Panc1 (cell line): ENCODE measurements around the gene EXOC6B. TPM values are rescaled to one million over a fixed set of nuclear protein-coding genes. Genes with fewer than 3 reads are reported as not detected.

Experiments
- ATAC-seq: fragments of 200-7000 bp; cut with Tn5 transposase; 2 replicates; pipeline ENCODE4 v1.9.1; 2020; ENCODE audit warnings: mild to moderate bottlenecking, moderate library complexity
- BruUV-seq: library from RNA; stranded (reverse); fragments of 400-500 nt; replicated peaks from 2 replicates; lab custom pipeline; 2021; lab: Mats Ljungman, UMichigan
- CTCF ChIA-PET: fragments of 300-600 bp; sonication (Branson Sonifier 250); formaldehyde crosslinking; loops from one replicate; lab custom pipeline; 2022; ENCODE audit warnings: antibody characterized with exemption; lab: Charles Lee
- POLR2A ChIA-PET: fragments of 300-600 bp; sonication (Branson Sonifier 250); formaldehyde crosslinking; loops from one replicate; lab custom pipeline; 2022; ENCODE audit warnings: antibody characterized with exemption; lab: Charles Lee
- DNase-seq: peaks from one replicate; pipeline ENCODE4 v3.0.0-alpha.2; 2010; ENCODE audit warnings: low read depth, low spot score
- H3K27ac ChIP-seq: 2 replicates; pipeline ENCODE4 v1.5.1; 2011; ENCODE audit warnings: mild to moderate bottlenecking, low read length, inconsistent platforms
- H3K27me3 ChIP-seq: fragments of 200-500 bp; sonication (Bioruptor generic); 2 replicates; pipeline ENCODE4 v1.6.0; 2014; ENCODE audit warnings: low read length, inconsistent platforms; ENCODE audit not compliant: control insufficient read depth, insufficient read depth
- H3K36me3 ChIP-seq: fragments of 200-500 bp; sonication (Bioruptor generic); 2 replicates; pipeline ENCODE4 v1.5.1; 2014; ENCODE audit warnings: inconsistent platforms, mild to moderate bottlenecking, low read length, moderate library complexity; ENCODE audit not compliant: control insufficient read depth, insufficient read depth
- H3K4me1 ChIP-seq: 2 replicates; pipeline ENCODE4 v1.5.1; 2011; ENCODE audit warnings: inconsistent platforms, mild to moderate bottlenecking, low read length, moderate library complexity; ENCODE audit not compliant: control insufficient read depth, insufficient read depth
- H3K4me3 ChIP-seq, 2 experiments: 2 replicates each; pipeline ENCODE4 v1.5.1; 2011 to 2012; ENCODE audit warnings: low read depth in 2 of 2, low read length in 2 of 2, mild to moderate bottlenecking in 2 of 2, inconsistent platforms in 1 of 2, moderate library complexity in 1 of 2
- H3K9me3 ChIP-seq: fragments of 200-500 bp; sonication (Bioruptor generic); 2 replicates; pipeline ENCODE4 v1.5.1; 2014; ENCODE audit warnings: low read depth, mild to moderate bottlenecking, inconsistent platforms, low read length, moderate library complexity; ENCODE audit not compliant: control insufficient read depth, insufficient read depth
- POLR2AphosphoS5 ChIP-seq: IDR thresholded peaks from 2 replicates; pipeline ENCODE4 v1.6.1; 2012; ENCODE audit warnings: mild to moderate bottlenecking, low read depth, low read length, moderate library complexity
- SIN3A ChIP-seq: IDR thresholded peaks from 2 replicates; pipeline ENCODE4 v1.6.1; 2012; ENCODE audit warnings: low read depth, mild to moderate bottlenecking, low read length, moderate library complexity, borderline replicate concordance; ENCODE audit not compliant: insufficient read depth
- TCF7L2 ChIP-seq: IDR thresholded peaks from 2 replicates; pipeline ENCODE4 v1.6.1; 2011; ENCODE audit warnings: mild to moderate bottlenecking, low read depth, low read length, inconsistent platforms
- in situ Hi-C: cut with HindIII; loops from 2 replicates; pipeline ENCODE4 v1.10.0; 2016; ENCODE audit warnings: low sequenced_read_pairs, low pct_unique_long_range_greater_than_20kb
- intact Hi-C: fragments of 100-400 bp; cut with micrococcal nuclease; formaldehyde crosslinking; loops from one replicate; pipeline ENCODE4 v1.10.0; 2022; ENCODE audit not compliant: unreplicated experiment
- total RNA-seq: library from RNA; stranded (reverse); gene quantifications from one replicate; pipeline ENCODE4 v1.2.1, GENCODE V29; 2021; ENCODE audit not compliant: unreplicated experiment
- TF ChIP-seq, protein P1 (sequence below), 2 experiments: IDR thresholded peaks; 2 replicates each; pipeline ENCODE4 v1.6.1; 2011 to 2012; ENCODE audit warnings: low read depth in 2 of 2, control low read depth in 1 of 2, low read length in 1 of 2, mild to moderate bottlenecking in 1 of 2, moderate library complexity in 1 of 2; ENCODE audit not compliant: insufficient read depth in 1 of 2
- TF ChIP-seq, protein P2 (sequence below): fragments of 450-650 bp; IDR thresholded peaks from 2 replicates; pipeline ENCODE4 v1.5.1; 2017; ENCODE audit warnings: mild to moderate bottlenecking

The EXOC6B gene
- total RNA-seq, 1 experiment from 2014 or later, result 23.2 TPM

DNA sequence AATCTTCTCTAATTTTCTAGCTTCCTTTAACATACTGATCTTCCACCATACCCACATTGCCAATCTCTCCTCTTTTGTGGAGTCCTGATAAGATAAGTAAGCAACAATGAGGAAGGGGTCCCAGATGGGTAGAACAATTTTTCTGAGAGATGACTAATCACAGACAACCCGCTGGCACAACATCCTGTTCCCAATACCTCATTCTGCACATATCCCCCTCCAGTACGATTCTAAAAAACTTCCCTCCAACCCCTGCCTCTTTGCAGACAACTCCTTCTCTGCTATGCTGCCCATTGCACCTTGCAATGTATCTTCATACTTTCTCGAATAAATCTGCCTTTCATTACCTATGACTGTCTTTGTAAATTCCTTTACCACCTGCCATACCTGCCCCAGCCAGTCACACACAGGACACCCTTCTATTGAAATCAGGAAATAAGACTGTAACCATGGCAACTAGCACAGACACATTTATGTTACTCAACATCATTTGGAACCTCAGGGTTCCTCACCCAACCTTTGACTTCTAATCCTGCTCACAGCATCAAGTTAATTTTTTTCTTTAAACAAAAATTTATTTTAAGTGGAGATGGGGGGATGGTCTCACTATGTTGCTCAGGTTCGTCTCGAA, 7.4 kb upstream of the EXOC6B start:
- Histone ChIP-seq H3K27ac (no peak overlapping the region), H3K4me1 (no peaks in the 10 kb centered on the region), H3K4me3 (no peak overlapping the region), H3K36me3 (no peaks in the 10 kb centered on the region), H3K9me3 (no peaks in the 10 kb centered on the region; the same call in 1 of the 2 replicates), H3K27me3 (peaks cover 4% of the 10 kb centered on the region; the same call in 1 of the 2 replicates)
- DNase-seq, result no peak
- CTCF ChIA-PET, result no interaction called here
- in situ Hi-C loops, result no loop called here
- no peak for ATAC-seq
- POLR2A ChIA-PET, result no interaction called here
- TF ChIP-seq TCF7L2, result no peak
- intact Hi-C loops, result no loop called here
- BruUV-seq, result no TSS peak

DNA sequence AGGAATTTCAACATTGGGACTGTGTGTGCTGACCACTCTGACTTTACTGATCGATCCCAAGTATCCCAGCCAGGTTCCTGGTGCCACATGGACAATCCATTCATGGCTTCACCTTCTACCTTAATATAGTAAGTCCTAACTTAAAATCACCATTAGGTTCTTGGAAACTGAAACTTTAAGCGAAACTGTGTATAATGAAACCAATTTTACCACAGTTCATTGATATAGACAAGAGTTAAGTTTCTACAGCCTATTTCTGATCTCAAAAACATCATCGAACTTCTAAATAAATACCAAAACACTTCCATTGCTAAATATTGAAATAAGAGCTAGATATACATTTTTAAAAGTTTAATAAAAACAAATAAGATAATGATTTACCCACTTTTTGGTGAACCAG, 4.4 kb upstream of the EXOC6B start:
- Histone ChIP-seq H3K36me3 (no peaks in the 10 kb centered on the region; the same call in 1 of the 2 replicates), H3K27ac (no peak overlapping the region), H3K4me1 (0 out of 2 replicates have a peak, but pooled peaks cover 3% of the 10 kb centered on the region), H3K9me3 (no peaks in the 10 kb centered on the region), H3K27me3 (no peaks in the 10 kb centered on the region), H3K4me3 (no peak overlapping the region)
- ChIA-PET POLR2A (no interaction called here), CTCF (no interaction called here)
- no TSS peak for BruUV-seq
- intact Hi-C loops, result no loop called here
- ATAC-seq, result no peak
- in situ Hi-C loops, result no loop called here
- TF ChIP-seq, protein P1, sequence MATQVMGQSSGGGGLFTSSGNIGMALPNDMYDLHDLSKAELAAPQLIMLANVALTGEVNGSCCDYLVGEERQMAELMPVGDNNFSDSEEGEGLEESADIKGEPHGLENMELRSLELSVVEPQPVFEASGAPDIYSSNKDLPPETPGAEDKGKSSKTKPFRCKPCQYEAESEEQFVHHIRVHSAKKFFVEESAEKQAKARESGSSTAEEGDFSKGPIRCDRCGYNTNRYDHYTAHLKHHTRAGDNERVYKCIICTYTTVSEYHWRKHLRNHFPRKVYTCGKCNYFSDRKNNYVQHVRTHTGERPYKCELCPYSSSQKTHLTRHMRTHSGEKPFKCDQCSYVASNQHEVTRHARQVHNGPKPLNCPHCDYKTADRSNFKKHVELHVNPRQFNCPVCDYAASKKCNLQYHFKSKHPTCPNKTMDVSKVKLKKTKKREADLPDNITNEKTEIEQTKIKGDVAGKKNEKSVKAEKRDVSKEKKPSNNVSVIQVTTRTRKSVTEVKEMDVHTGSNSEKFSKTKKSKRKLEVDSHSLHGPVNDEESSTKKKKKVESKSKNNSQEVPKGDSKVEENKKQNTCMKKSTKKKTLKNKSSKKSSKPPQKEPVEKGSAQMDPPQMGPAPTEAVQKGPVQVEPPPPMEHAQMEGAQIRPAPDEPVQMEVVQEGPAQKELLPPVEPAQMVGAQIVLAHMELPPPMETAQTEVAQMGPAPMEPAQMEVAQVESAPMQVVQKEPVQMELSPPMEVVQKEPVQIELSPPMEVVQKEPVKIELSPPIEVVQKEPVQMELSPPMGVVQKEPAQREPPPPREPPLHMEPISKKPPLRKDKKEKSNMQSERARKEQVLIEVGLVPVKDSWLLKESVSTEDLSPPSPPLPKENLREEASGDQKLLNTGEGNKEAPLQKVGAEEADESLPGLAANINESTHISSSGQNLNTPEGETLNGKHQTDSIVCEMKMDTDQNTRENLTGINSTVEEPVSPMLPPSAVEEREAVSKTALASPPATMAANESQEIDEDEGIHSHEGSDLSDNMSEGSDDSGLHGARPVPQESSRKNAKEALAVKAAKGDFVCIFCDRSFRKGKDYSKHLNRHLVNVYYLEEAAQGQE (IDR thresholded peaks at IDR 0.05; ENCODE audit: insufficient read depth in 1 of 2, low read depth in 2 of 2, low read length in 1 of 2), result no peak
- TF ChIP-seq POLR2AphosphoS5, result no peak
- TF ChIP-seq, protein P2, sequence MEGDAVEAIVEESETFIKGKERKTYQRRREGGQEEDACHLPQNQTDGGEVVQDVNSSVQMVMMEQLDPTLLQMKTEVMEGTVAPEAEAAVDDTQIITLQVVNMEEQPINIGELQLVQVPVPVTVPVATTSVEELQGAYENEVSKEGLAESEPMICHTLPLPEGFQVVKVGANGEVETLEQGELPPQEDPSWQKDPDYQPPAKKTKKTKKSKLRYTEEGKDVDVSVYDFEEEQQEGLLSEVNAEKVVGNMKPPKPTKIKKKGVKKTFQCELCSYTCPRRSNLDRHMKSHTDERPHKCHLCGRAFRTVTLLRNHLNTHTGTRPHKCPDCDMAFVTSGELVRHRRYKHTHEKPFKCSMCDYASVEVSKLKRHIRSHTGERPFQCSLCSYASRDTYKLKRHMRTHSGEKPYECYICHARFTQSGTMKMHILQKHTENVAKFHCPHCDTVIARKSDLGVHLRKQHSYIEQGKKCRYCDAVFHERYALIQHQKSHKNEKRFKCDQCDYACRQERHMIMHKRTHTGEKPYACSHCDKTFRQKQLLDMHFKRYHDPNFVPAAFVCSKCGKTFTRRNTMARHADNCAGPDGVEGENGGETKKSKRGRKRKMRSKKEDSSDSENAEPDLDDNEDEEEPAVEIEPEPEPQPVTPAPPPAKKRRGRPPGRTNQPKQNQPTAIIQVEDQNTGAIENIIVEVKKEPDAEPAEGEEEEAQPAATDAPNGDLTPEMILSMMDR, result no peak
- no peak for TF ChIP-seq SIN3A
- TF ChIP-seq TCF7L2, result no peak
- DNase-seq, result no peak

DNA sequence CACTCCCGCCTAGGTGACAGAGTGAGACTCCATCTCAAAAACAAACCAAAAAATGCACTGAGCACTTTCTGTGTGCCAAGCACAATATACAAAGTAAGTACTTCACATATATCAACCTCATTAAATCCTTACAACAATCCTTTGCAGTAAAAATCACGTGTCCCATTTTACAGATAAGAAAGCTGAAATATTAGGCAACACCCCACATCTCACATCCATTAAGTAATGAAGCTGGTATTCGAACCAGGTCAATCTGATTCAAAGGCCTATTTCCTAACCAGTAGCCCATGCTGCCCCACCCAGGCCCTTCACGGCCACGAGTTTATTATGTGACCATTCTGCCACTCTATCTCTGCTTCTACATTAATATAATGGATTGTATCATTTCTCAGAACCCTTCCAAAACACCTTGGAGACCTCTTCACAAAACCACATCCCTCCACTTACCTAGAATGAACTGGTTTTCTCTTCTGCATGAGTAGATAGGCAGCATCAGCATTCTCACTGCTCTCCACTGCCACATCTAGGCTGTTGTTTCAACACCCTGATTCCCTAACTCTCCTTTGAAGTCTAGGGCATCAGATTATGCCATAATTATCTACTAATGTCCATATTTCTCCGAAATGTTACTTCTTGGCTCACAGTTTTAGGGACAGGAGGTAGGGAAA, 3.1 kb upstream of the EXOC6B start:
- Histone ChIP-seq H3K27me3 (no peaks in the 10 kb centered on the region), H3K4me1 (peaks cover 9% of the 10 kb centered on the region), H3K9me3 (no peaks in the 10 kb centered on the region), H3K4me3 (no peak overlapping the region), H3K27ac (no peak overlapping the region), H3K36me3 (no peaks in the 10 kb centered on the region; the same call in 1 of the 2 replicates)
- no TSS peak for BruUV-seq
- CTCF ChIA-PET, result no interaction called here
- in situ Hi-C loops (no loop called here), intact Hi-C loops (no loop called here)
- no peak for ATAC-seq
- POLR2A ChIA-PET, result no interaction called here
- DNase-seq, result no peak
- TF ChIP-seq, protein P1 (IDR thresholded peaks at IDR 0.05; ENCODE audit: insufficient read depth in 1 of 2, low read depth in 2 of 2, low read length in 1 of 2), result no peak
- TF ChIP-seq, protein P2, result no peak
- TF ChIP-seq TCF7L2, result no peak
- no peak for TF ChIP-seq SIN3A
- TF ChIP-seq POLR2AphosphoS5, result no peak
